ENCODE results near the gene CEP128. TPM values are rescaled to one million over a fixed set of nuclear protein-coding genes. Genes with fewer than 3 reads are reported as not detected.

CEP128 gene
- total RNA-seq, 1 experiment from 2014 or later: 16.4 TPM

DNA sequence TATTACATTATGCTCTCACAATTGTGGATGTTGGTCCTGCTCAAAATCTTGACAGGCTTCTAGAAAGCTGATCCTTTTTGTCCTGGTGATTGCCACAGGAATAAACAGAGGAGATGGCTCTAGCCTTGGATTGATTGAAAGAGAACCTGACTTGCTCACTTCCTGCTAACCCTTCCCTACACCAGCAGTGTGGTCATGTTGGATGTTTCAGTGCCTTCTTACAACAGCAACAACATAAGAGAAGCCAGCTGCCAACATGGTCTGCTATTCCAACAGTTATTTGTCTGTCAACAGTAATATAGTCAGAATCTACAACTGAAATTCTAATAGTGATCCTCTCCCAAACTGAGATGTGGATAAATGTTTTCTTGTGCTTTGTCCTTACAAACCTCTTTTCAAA, 418.6 kb downstream of the CEP128 start:
- DNase-seq (ENCODE audit: low read depth, low spot score) (no peak), ATAC-seq (no peak)
- H3K79me2 ChIP-seq (ENCODE audit: insufficient read depth, low read length): no peaks in the 10 kb centered on the region
- H3K9ac ChIP-seq (ENCODE audit: low read length): no peak overlapping the region
- intact Hi-C loops (cut with micrococcal nuclease): no loop called here
- no peaks in the 10 kb centered on the region for H3K9me3 ChIP-seq (ENCODE audit: control insufficient read depth in 1 of 2, insufficient read depth in 1 of 2, low read depth in 1 of 2, low read length in 2 of 2)
- POLR2A ChIA-PET: no interaction called here
- H3K4me2 ChIP-seq (ENCODE audit: low read length): no peak overlapping the region
- TF ChIP-seq, protein P1, sequence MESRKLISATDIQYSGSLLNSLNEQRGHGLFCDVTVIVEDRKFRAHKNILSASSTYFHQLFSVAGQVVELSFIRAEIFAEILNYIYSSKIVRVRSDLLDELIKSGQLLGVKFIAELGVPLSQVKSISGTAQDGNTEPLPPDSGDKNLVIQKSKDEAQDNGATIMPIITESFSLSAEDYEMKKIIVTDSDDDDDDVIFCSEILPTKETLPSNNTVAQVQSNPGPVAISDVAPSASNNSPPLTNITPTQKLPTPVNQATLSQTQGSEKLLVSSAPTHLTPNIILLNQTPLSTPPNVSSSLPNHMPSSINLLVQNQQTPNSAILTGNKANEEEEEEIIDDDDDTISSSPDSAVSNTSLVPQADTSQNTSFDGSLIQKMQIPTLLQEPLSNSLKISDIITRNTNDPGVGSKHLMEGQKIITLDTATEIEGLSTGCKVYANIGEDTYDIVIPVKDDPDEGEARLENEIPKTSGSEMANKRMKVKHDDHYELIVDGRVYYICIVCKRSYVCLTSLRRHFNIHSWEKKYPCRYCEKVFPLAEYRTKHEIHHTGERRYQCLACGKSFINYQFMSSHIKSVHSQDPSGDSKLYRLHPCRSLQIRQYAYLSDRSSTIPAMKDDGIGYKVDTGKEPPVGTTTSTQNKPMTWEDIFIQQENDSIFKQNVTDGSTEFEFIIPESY (IDR thresholded peaks at IDR 0.05; ENCODE audit: extremely low read depth, insufficient replicate concordance, low read length): no peak
- TF ChIP-seq CEBPB (IDR thresholded peaks at IDR 0.05; ENCODE audit: low read depth): no peak
- TF ChIP-seq EGR1 (IDR thresholded peaks at IDR 0.05; ENCODE audit: low read depth): no peak
- H3K36me3 ChIP-seq (ENCODE audit: control insufficient read depth in 1 of 2, insufficient read depth in 2 of 2, low read length in 2 of 2): no peaks in the 10 kb centered on the region
- H3K9me2 ChIP-seq (ENCODE audit: insufficient read depth): no peaks in the 10 kb centered on the region
- CTCF ChIA-PET: no interaction called here
- H3K4me1 ChIP-seq (ENCODE audit: control insufficient read depth in 1 of 2, insufficient read depth in 2 of 2, low read length in 2 of 2): no peaks in the 10 kb centered on the region
- no peak overlapping the region for H2AFZ ChIP-seq (ENCODE audit: low read depth, low read length, poor library complexity, severe bottlenecking)
- no peaks in the 10 kb centered on the region for H3K27me3 ChIP-seq (ENCODE audit: insufficient read depth, low read length)
- no TSS peak for BruUV-seq (replicated peaks)
- H4K20me1 ChIP-seq (ENCODE audit: insufficient read depth): no peaks in the 10 kb centered on the region
- no peak overlapping the region for H3K27ac ChIP-seq (ENCODE audit: low read depth, low read length)
- RAD21 ChIA-PET (ENCODE audit: low non-redundant PET in 1 of 2, low total read pairs in 2 of 2, uncharacterized antibody in 2 of 2, unreplicated experiment in 2 of 2): no interaction called here
- H3K4me3 ChIP-seq (replicated peaks in 1 of 2; ENCODE audit: low read depth in 1 of 2, low read length in 2 of 2): no peak overlapping the region

DNA sequence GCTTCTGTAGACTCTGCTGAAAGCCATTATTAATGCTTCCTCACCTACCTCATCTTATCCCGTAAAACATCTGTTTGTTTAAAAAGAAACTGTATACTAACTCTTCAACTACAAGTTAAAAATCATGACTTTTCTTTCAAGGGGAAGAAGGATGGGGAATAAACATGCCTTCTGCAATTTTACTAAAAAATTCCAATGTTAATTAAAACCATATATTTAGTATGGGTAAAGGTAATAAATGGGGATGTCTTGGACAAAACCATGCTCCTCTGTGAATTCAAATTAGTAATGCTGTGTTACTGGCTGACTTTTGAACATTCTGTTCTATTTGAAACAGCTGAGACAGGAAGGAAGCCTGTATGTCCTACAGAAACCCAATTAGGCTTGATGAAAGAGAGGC, 419.1 kb downstream of the CEP128 start:
- Histone ChIP-seq H2AFZ (ENCODE audit: low read depth, low read length, poor library complexity, severe bottlenecking) (no peak overlapping the region), H3K27ac (ENCODE audit: low read depth, low read length) (no peak overlapping the region), H4K20me1 (ENCODE audit: insufficient read depth) (no peaks in the 10 kb centered on the region), H3K4me3 (replicated peaks in 1 of 2; ENCODE audit: low read depth in 1 of 2, low read length in 2 of 2) (no peak overlapping the region), H3K27me3 (ENCODE audit: insufficient read depth, low read length) (no peaks in the 10 kb centered on the region), H3K4me2 (ENCODE audit: low read length) (no peak overlapping the region), H3K79me2 (ENCODE audit: insufficient read depth, low read length) (no peaks in the 10 kb centered on the region), H3K9ac (ENCODE audit: low read length) (no peak overlapping the region), H3K9me3 (ENCODE audit: control insufficient read depth in 1 of 2, insufficient read depth in 1 of 2, low read depth in 1 of 2, low read length in 2 of 2) (no peaks in the 10 kb centered on the region), H3K36me3 (ENCODE audit: control insufficient read depth in 1 of 2, insufficient read depth in 2 of 2, low read length in 2 of 2) (no peaks in the 10 kb centered on the region), H3K4me1 (ENCODE audit: control insufficient read depth in 1 of 2, insufficient read depth in 2 of 2, low read length in 2 of 2) (no peaks in the 10 kb centered on the region), H3K9me2 (ENCODE audit: insufficient read depth) (no peaks in the 10 kb centered on the region)
- CTCF ChIA-PET: no interaction called here
- no TSS peak for BruUV-seq (replicated peaks)
- RAD21 ChIA-PET (ENCODE audit: low non-redundant PET in 1 of 2, low total read pairs in 2 of 2, uncharacterized antibody in 2 of 2, unreplicated experiment in 2 of 2): no interaction called here
- ATAC-seq: no peak
- POLR2A ChIA-PET: no interaction called here
- no peak for DNase-seq (ENCODE audit: low read depth, low spot score)
- intact Hi-C loops (cut with micrococcal nuclease): no loop called here
- no peak for TF ChIP-seq EZH2 (IDR thresholded peaks at IDR 0.05)
- no peak for TF ChIP-seq SRF (IDR thresholded peaks at IDR 0.05; ENCODE audit: low read depth)
- no peak for TF ChIP-seq EZH2phosphoT487 (IDR thresholded peaks at IDR 0.05; ENCODE audit: borderline replicate concordance)
- no peak for TF ChIP-seq YY1 (IDR thresholded peaks at IDR 0.05; ENCODE audit: extremely low read depth, insufficient replicate concordance, low read depth, low read length)
- no peak for TF ChIP-seq TCF7L2 (IDR thresholded peaks at IDR 0.05; ENCODE audit: borderline replicate concordance, extremely low read depth, insufficient read depth, insufficient read length)
- no peak for TF ChIP-seq ZFX (IDR thresholded peaks at IDR 0.05)
- no peak for TF ChIP-seq ELF1 (IDR thresholded peaks at IDR 0.05; ENCODE audit: borderline replicate concordance, low read depth)
- no peak for TF ChIP-seq JUND (IDR thresholded peaks at IDR 0.05)
- TF ChIP-seq, protein P2, sequence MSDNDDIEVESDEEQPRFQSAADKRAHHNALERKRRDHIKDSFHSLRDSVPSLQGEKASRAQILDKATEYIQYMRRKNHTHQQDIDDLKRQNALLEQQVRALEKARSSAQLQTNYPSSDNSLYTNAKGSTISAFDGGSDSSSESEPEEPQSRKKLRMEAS (IDR thresholded peaks at IDR 0.05): no peak
- TF ChIP-seq, protein P3, sequence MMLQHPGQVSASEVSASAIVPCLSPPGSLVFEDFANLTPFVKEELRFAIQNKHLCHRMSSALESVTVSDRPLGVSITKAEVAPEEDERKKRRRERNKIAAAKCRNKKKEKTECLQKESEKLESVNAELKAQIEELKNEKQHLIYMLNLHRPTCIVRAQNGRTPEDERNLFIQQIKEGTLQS (IDR thresholded peaks at IDR 0.05): no peak
- TF ChIP-seq POLR2A (IDR thresholded peaks at IDR 0.05; ENCODE audit: borderline replicate concordance, extremely low read depth, insufficient read depth, insufficient read length): no peak
- TF ChIP-seq RAD21 (IDR thresholded peaks at IDR 0.05; ENCODE audit: low read depth): no peak
- TF ChIP-seq, protein P4, sequence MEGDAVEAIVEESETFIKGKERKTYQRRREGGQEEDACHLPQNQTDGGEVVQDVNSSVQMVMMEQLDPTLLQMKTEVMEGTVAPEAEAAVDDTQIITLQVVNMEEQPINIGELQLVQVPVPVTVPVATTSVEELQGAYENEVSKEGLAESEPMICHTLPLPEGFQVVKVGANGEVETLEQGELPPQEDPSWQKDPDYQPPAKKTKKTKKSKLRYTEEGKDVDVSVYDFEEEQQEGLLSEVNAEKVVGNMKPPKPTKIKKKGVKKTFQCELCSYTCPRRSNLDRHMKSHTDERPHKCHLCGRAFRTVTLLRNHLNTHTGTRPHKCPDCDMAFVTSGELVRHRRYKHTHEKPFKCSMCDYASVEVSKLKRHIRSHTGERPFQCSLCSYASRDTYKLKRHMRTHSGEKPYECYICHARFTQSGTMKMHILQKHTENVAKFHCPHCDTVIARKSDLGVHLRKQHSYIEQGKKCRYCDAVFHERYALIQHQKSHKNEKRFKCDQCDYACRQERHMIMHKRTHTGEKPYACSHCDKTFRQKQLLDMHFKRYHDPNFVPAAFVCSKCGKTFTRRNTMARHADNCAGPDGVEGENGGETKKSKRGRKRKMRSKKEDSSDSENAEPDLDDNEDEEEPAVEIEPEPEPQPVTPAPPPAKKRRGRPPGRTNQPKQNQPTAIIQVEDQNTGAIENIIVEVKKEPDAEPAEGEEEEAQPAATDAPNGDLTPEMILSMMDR (IDR thresholded peaks at IDR 0.05 in 2 of 3, conservative IDR thresholded peaks at IDR 0.05 in 1 of 3; ENCODE audit: borderline replicate concordance in 1 of 3, insufficient read depth in 1 of 3, low read depth in 2 of 3, low read length in 2 of 3): no peak
- no peak for TF ChIP-seq SIN3A (IDR thresholded peaks at IDR 0.05; ENCODE audit: low read depth)
- TF ChIP-seq FOSL1 (IDR thresholded peaks at IDR 0.05; ENCODE audit: low read depth): no peak
- TF ChIP-seq POLR2AphosphoS5 (IDR thresholded peaks at IDR 0.05; ENCODE audit: low read depth, low read length): no peak

Data from HCT116 (cell line).